Measurements from ENCODE around the gene NAV2. TPM values are rescaled to one million over a fixed set of nuclear protein-coding genes. Genes with fewer than 3 reads are reported as not detected.

The NAV2 gene
- total and polyA plus RNA-seq, 2 experiments from 2014 or later = 26.0 to 45.0 TPM

GRCh38 chr11:19968860-19969259 lies 256.2 kb downstream of the NAV2 start:
- Histone ChIP-seq H4K20me1 (replicated peaks; ENCODE audit: insufficient read depth) (no peaks in the 10 kb centered on the region; the same call in none of the 2 replicates), H3K79me2 (replicated peaks; ENCODE audit: insufficient read depth) (no peaks in the 10 kb centered on the region; the same call in 1 of the 2 replicates), H3K27ac (ENCODE audit: low read depth) (no peak overlapping the region)

More at GRCh38 chr11:19968860-19969259, 256.2 kb downstream of the NAV2 start:
- Histone ChIP-seq H3K27me3 (ENCODE audit: insufficient read depth) (no peaks in the 10 kb centered on the region), H3K36me3 (ENCODE audit: insufficient read depth) (no peaks in the 10 kb centered on the region), H2AFZ (no peak overlapping the region), H3K4me1 (ENCODE audit: insufficient read depth) (no peaks in the 10 kb centered on the region), H3K9me2 (ENCODE audit: insufficient read depth) (peaks cover 5% of the 10 kb centered on the region; the same call in 1 of the 2 replicates), H3F3A (replicated peaks; ENCODE audit: low read depth) (no peaks in the 10 kb centered on the region), H3K4me2 (no peak overlapping the region), H3K4me3 (no peak overlapping the region)
- DNase-seq (ENCODE audit: low spot score) (no peak), ATAC-seq (no peak)
- H3K9me3 Mint-ChIP-seq = no peaks in the 10 kb centered on the region
- no peak for TF ChIP-seq CREB1 (CRISPR knock-in tag; IDR thresholded peaks at IDR 0.05; ENCODE audit: low read depth)
- TF ChIP-seq POLR2AphosphoS5 (IDR thresholded peaks at IDR 0.05; ENCODE audit: low read depth) = no peak
- no peak for TF ChIP-seq CTCF (conservative IDR thresholded peaks at IDR 0.05; ENCODE audit: low read depth in 2 of 2)
- no peak for TF ChIP-seq ZNF114 (CRISPR knock-in tag; IDR thresholded peaks at IDR 0.05)
- TF ChIP-seq REST (IDR thresholded peaks at IDR 0.05; ENCODE audit: unreplicated experiment) = no peak
- no peak for TF ChIP-seq STAT1 (IDR thresholded peaks at IDR 0.05; ENCODE audit: unreplicated experiment)
- TF ChIP-seq ETS1 (IDR thresholded peaks at IDR 0.05) = no peak
- TF ChIP-seq ZNF331 (CRISPR knock-in tag; IDR thresholded peaks at IDR 0.05; ENCODE audit: low read depth) = no peak
- TF ChIP-seq NANOG (IDR thresholded peaks at IDR 0.05; ENCODE audit: borderline replicate concordance) = no peak
- TF ChIP-seq EZH2phosphoT487 (IDR thresholded peaks at IDR 0.05; ENCODE audit: unreplicated experiment) = no peak
- no peak for TF ChIP-seq EZH2 (IDR thresholded peaks at IDR 0.05; ENCODE audit: low read depth, unreplicated experiment)
- H3K27ac Mint-ChIP-seq = no peak overlapping the region
- H3K4me1 Mint-ChIP-seq = no peaks in the 10 kb centered on the region
- no peak overlapping the region for H3K4me3 Mint-ChIP-seq
- peaks cover 13% of the 10 kb centered on the region for H3K36me3 Mint-ChIP-seq (ENCODE audit: low read depth)
- no peaks in the 10 kb centered on the region for H3K27me3 Mint-ChIP-seq (ENCODE audit: insufficient read depth, low read depth, poor library complexity)

Measured in GM23338 (cell line).